OCI-LY7 (cell line): ENCODE results near the gene SPSB1. TPM values are rescaled to one million over a fixed set of nuclear protein-coding genes. Genes with fewer than 3 reads are reported as not detected.

Source experiments
- BruUV-seq: library from RNA; stranded (reverse); fragments of 400-500 nt; replicated peaks from 2 replicates; lab custom pipeline; 2021; lab: Mats Ljungman, UMichigan
- CTCF ChIA-PET: fragments of 300-600 bp; sonication (Branson Sonifier 250); formaldehyde crosslinking; loops from one replicate; lab custom pipeline; 2022; ENCODE audit warnings: antibody characterized with exemption; ENCODE audit not compliant: unreplicated experiment; lab: Charles Lee
- POLR2A ChIA-PET: fragments of 300-600 bp; sonication (Branson Sonifier 250); formaldehyde crosslinking; loops from one replicate; lab custom pipeline; 2022; ENCODE audit warnings: antibody characterized with exemption; lab: Charles Lee
- DNase-seq: peaks from one replicate; pipeline ENCODE4 v3.0.0-alpha.2; 2015; ENCODE audit warnings: low spot score
- H2AFZ ChIP-seq: fragments of 200-600 bp; sonication (generic), shearing (Covaris generic); 2 replicates; pipeline ENCODE4 v1.6.1; 2014; ENCODE audit warnings: mild to moderate bottlenecking, antibody characterized with exemption, low read length, moderate library complexity
- H3K27ac ChIP-seq: fragments of 200-600 bp; sonication (generic); 2 replicates; pipeline ENCODE4 v1.5.1; 2014; ENCODE audit warnings: mixed run types, low read depth, mild to moderate bottlenecking, moderate library complexity, low read length, inconsistent platforms; ENCODE audit not compliant: poor library complexity, severe bottlenecking
- H3K36me3 ChIP-seq: fragments of 200-600 bp; sonication (generic); 2 replicates; pipeline ENCODE4 v1.6.1; 2014; ENCODE audit warnings: mild to moderate bottlenecking, antibody characterized with exemption, low read length, moderate library complexity, mixed read lengths; ENCODE audit not compliant: insufficient read depth
- H3K4me1 ChIP-seq: fragments of 200-600 bp; sonication (generic); 2 replicates; pipeline ENCODE4 v1.5.1; 2014; ENCODE audit warnings: mild to moderate bottlenecking, low read length; ENCODE audit not compliant: insufficient read depth, poor library complexity, severe bottlenecking
- H3K4me2 ChIP-seq: fragments of 200-600 bp; sonication (generic); 2 replicates; pipeline ENCODE4 v1.6.1; 2014; ENCODE audit warnings: mild to moderate bottlenecking, low read length
- H3K4me3 ChIP-seq: fragments of 200-600 bp; sonication (generic); 2 replicates; pipeline ENCODE4 v1.5.1; 2014; ENCODE audit warnings: mild to moderate bottlenecking, low read depth, low read length; ENCODE audit not compliant: poor library complexity, severe bottlenecking
- H3K79me2 ChIP-seq: fragments of 200-600 bp; sonication (generic); 2 replicates; pipeline ENCODE4 v1.6.1; 2016; ENCODE audit warnings: low read depth, mild to moderate bottlenecking, low read length, moderate library complexity, mixed read lengths; ENCODE audit not compliant: insufficient read depth
- H3K9me2 ChIP-seq: fragments of 200-600 bp; sonication (generic); 2 replicates; pipeline ENCODE4 v1.6.1; 2016; ENCODE audit warnings: mild to moderate bottlenecking, low read length, mixed read lengths; ENCODE audit not compliant: insufficient read depth
- H3K9me3 ChIP-seq: fragments of 200-600 bp; sonication (generic); 2 replicates; pipeline ENCODE4 v1.6.1; 2014; ENCODE audit warnings: mild to moderate bottlenecking, mixed run types, low read length, mixed read lengths
- H4K20me1 ChIP-seq: fragments of 200-600 bp; sonication (generic); 2 replicates; pipeline ENCODE4 v1.6.1; 2014; ENCODE audit warnings: mild to moderate bottlenecking, antibody characterized with exemption, low read length, moderate library complexity, mixed read lengths; ENCODE audit not compliant: insufficient read depth
- CTCF ChIP-seq: fragments of 200-600 bp; sonication (generic); conservative IDR thresholded peaks from 2 replicates; pipeline ENCODE4 v1.5.1; 2014; ENCODE audit warnings: mild to moderate bottlenecking, antibody characterized with exemption, low read length, moderate library complexity, mixed read lengths
- EZH2phosphoT487 ChIP-seq: fragments of 200-600 bp; sonication (generic); IDR thresholded peaks from 2 replicates; pipeline ENCODE4 v1.6.1; 2018; ENCODE audit warnings: low read depth, borderline replicate concordance, mild to moderate bottlenecking, mixed run types, antibody characterized with exemption, low read length, moderate library complexity, mixed read lengths
- intact Hi-C: fragments of 100-400 bp; cut with micrococcal nuclease; formaldehyde crosslinking; loops from one replicate; pipeline ENCODE4 v1.10.0; 2022; ENCODE audit not compliant: unreplicated experiment
- total RNA-seq, 2 experiments: library from RNA; depleted of rRNA in 1 of 2; stranded (reverse); fragments of >200 nt in 1 of 2; shearing (Covaris generic) in 1 of 2; gene quantifications; 2 replicates each; pipeline ENCODE4 v1.2.3, GENCODE V29; 2014 to 2022

SPSB1 gene
- total RNA-seq, 2 experiments from 2014 or later = 1.2 to 14.0 TPM

- TF ChIP-seq CTCF = no peak
- Histone ChIP-seq H3K4me1 (peaks cover 8% of the 10 kb centered on the region), H4K20me1 (no peaks in the 10 kb centered on the region), H3K79me2 (no peaks in the 10 kb centered on the region), H3K9me3 (no peaks in the 10 kb centered on the region), H2AFZ (no peak overlapping the region), H3K4me3 (no peak overlapping the region), H3K4me2 (no peak overlapping the region), H3K9me2 (no peaks in the 10 kb centered on the region), H3K27ac (no peak overlapping the region), H3K36me3 (no peaks in the 10 kb centered on the region)
- BruUV-seq = no TSS peak
- POLR2A ChIA-PET = interaction anchor here (1.1 kb wide), 1 partner anchor 9 kb away, joined by 5 read pairs; no protein-coding TSS in a partner anchor
- intact Hi-C loops = no loop called here
- CTCF ChIA-PET = interaction anchor here (0.9 kb wide), 1 partner anchor 211 kb away, joined by 3 read pairs; no protein-coding TSS in a partner anchor
- no peak for DNase-seq
These were observed 48.0 kb upstream of the SPSB1 start for GRCh38 chr1:9244501-9245229.

GRCh38 chr1:9245230-9245619, 47.5 kb upstream of the SPSB1 start:
- TF ChIP-seq CTCF (no peak), EZH2phosphoT487 (no peak)
- Histone ChIP-seq H3K4me2 (no peak overlapping the region), H3K9me2 (no peaks in the 10 kb centered on the region), H4K20me1 (no peaks in the 10 kb centered on the region), H3K36me3 (no peaks in the 10 kb centered on the region), H3K4me1 (peaks cover 2% of the 10 kb centered on the region), H3K79me2 (no peaks in the 10 kb centered on the region), H3K9me3 (no peaks in the 10 kb centered on the region), H3K27ac (no peak overlapping the region), H2AFZ (no peak overlapping the region), H3K4me3 (no peak overlapping the region)
- intact Hi-C loops = no loop called here
- CTCF ChIA-PET = interaction anchor here (0.9 kb wide), 1 partner anchor 211 kb away, joined by 3 read pairs; no protein-coding TSS in a partner anchor
- no peak for DNase-seq
- POLR2A ChIA-PET = interaction anchor here (0.6 kb wide), 1 partner anchor 186 kb away, joined by 6 read pairs; no protein-coding TSS in a partner anchor
- no TSS peak for BruUV-seq

GRCh38 chr1:9245661-9246060, 47.0 kb upstream of the SPSB1 start:
- Histone ChIP-seq H3K4me3 (no peak overlapping the region), H4K20me1 (no peaks in the 10 kb centered on the region), H3K27ac (no peak overlapping the region), H2AFZ (no peak overlapping the region), H3K79me2 (no peaks in the 10 kb centered on the region), H3K4me2 (no peak overlapping the region), H3K9me3 (no peaks in the 10 kb centered on the region), H3K4me1 (no peaks in the 10 kb centered on the region), H3K36me3 (no peaks in the 10 kb centered on the region), H3K9me2 (no peaks in the 10 kb centered on the region)
- DNase-seq = no peak
- CTCF ChIA-PET = no interaction called here
- no TSS peak for BruUV-seq
- POLR2A ChIA-PET = interaction anchor here (0.6 kb wide), 1 partner anchor 186 kb away, joined by 6 read pairs; no protein-coding TSS in a partner anchor
- TF ChIP-seq EZH2phosphoT487 (no peak), CTCF (no peak)
- intact Hi-C loops = no loop called here
